H54 (cell line): ENCODE data around the gene JPT2.
"Not testable (repeated sequence)": the region's sequence is repeated elsewhere in the genome, so short reads cannot be mapped to it uniquely, and the experiment has no call there.

Experiments
- DNase-seq: peaks from one replicate; pipeline ENCODE4 v3.0.0; 2011; ENCODE audit warnings: low spot score, mixed read lengths; ENCODE audit not compliant: insufficient read length
- FAIRE-seq: peaks from 3 replicates; lab custom pipeline; 2011; peaks lifted over from hg19 to GRCh38; lab: Jason Lieb, UNC
- POLR2A ChIP-seq: IDR thresholded peaks from 2 replicates; pipeline ENCODE4 v1.6.1; 2011; ENCODE audit warnings: low read depth, mild to moderate bottlenecking, low read length

Gene JPT2

DNA sequence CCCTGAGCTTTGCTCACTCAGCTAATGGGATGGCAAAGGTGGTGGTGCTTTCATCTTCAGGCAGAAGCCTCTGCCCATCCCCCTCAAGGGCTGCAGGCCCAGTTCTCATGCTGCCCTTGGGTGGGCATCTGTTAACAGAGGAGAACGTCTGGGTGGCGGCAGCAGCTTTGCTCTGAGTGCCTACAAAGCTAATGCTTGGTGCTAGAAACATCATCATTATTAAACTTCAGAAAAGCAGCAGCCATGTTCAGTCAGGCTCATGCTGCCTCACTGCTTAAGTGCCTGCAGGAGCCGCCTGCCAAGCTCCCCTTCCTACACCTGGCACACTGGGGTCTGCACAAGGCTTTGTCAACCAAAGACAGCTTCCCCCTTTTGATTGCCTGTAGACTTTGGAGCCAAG, 22.2 kb downstream of the JPT2 start:
- no peak for TF ChIP-seq POLR2A
- no peak for FAIRE-seq

DNA sequence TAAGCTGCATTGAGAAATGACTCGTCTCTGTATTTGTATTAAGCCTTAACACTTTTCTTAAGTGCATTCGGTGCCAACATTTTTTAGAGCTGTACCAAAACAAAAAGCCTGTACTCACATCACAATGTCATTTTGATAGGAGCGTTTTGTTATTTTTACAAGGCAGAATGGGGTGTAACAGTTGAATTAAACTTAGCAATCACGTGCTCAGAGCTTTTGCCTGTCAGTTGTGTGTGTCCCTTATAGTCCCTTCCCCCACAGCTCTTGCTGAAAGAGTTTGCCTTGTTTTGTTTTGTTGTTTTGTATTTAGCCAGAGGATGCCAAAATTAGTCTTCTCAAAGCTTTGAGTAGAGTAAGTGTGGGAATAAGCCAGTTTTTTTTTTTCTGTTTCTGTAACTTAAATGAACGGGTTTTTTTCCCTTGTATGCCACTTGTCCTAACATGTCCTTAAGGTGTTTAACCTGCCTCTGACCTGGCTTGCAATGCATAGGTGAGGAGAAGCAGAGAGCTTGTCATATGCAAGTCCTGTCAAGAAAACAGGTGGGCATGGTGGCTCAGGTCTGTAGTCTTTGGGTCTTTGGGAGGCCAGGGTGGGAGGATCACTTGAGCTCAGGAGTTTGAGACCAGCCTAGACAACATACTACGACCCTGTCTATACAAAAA, 23.3 kb downstream of the JPT2 start:
- DNase-seq (no peak), FAIRE-seq (no peak)
- no peak for TF ChIP-seq POLR2A

More for the DNA sequence above, 22.2 kb downstream of the JPT2 start:
- DNase-seq: no peak

DNA sequence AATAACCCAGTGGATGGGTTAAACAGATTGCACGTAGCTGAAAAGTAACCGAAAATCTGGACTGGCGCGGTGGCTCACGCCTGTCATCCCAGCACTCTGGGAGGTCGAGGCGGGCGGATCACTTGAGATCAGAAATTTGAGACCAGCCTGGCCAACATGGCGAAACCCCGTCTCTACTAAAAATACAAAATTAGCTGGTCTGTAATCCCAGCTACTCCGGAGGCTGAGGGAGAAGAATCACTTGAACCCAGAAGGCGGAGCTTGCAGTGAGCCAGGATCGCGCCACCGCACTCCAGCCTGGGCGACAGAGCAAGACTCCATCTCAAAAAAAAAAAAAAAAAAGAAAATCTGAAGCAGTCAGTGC, 27.2 kb downstream of the JPT2 start:
- not testable (repeated sequence) for DNase-seq, FAIRE-seq

DNA sequence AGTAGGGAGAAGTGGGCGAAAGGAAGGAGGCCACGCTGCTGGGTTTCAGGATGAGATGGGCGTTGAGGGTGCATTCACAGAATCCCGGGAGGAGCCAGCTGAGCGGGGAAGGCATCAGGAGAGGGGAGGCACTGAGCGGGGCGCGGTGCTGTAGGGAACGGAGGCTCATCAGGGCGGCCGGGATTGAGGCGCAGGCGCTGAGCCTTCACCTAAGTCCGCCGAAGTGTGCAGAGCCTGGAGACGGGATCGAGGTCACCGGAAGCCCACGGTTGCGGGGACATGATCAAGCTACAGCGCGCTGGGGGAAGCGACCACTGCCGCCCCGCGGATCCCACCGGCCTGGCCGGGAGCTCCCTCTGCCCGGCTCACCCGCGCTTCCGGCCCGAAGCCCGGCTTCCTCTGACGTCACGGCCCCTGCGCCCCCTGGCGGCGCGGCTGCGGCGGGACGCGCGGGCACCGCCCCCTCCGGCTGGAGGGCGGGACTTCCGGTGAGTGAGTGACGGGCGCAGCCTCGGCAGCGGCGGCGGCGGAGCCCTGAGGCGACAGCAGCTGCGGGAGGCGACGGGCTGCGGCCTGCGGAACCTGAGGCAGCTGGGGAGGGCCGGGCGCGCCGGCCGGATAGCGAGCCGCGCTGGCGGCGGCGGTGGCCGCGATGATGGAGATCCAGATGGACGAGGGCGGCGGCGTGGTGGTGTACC, 27.8 kb downstream of the JPT2 start, which contains the start of gene MAPK8IP3:
MAPK8IP3 (plus strand) TSS at position 508 of the 698 bp plus-strand sequence; CDS start at position 653, 145 bp downstream.
- peak; percentile 86 for TF ChIP-seq POLR2A
- FAIRE-seq: no peak
- DNase-seq: peak; percentile 92

DNA sequence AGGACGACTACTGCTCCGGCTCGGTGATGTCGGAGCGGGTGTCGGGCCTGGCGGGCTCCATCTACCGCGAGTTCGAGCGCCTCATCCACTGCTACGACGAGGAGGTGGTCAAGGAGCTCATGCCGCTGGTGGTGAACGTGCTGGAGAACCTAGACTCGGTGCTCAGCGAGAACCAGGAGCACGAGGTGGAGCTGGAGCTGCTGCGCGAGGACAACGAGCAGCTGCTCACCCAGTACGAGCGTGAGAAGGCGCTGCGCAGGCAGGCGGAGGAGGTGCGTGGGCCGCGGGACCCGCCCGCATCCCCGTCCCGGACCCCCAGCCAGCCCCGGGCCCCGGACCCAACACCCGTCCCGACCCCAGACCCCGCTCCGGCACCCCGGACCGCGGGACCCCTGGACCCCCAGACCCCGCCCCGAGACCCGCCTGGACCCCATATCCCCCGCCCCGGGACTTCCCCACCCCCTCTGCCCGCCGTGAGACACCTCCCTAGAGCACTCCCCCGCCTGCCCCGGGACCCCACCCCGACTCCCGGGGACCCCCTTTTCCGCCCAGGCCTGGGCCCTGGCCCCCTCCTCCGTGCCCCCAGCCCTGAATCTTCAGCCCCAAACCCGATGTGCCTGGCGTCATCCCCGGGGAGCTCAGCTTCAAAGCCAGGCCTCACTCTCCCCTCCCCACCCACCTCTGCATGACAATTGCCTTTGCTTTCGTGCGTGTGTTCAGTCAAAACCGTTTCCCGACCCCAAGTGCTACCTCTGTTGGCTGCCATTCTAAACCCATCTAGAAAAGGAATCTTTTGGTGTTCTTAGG, 28.5 kb downstream of the JPT2 start:
- no peak for FAIRE-seq

DNA sequence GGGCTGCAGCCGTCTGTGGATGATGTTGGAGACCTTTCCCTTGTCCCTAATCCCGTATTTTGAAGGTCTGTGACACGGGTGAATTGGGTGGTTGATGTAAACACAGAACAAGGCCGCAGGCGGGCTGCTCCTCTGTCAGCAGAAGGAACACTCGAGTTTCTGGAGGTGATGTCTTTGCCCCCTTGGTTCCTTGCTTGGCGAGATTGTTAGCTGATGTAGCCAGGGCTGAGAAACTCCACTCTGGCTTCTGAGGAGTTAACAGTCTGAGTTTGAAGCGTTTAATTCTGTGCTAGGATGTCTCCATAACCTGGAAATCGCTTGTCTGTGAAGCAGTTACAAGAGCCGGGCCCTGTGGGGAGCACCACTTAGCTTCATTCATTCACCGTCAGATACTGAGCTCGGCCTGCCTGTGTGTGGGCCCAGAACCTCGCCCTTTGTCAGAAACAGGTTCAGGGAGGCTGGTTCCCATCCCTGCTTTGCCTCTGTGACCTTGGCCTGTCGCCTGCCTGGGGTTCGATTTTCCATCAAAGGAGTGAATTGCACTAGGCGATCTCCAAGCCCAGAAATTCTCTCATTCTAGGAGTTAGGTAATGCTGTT, 29.2 kb downstream of the JPT2 start:
- no peak for TF ChIP-seq POLR2A
- FAIRE-seq (no peak), DNase-seq (no peak)

More for the DNA sequence above, 28.5 kb downstream of the JPT2 start:
- peak; percentile 52 for DNase-seq
- no peak for TF ChIP-seq POLR2A

DNA sequence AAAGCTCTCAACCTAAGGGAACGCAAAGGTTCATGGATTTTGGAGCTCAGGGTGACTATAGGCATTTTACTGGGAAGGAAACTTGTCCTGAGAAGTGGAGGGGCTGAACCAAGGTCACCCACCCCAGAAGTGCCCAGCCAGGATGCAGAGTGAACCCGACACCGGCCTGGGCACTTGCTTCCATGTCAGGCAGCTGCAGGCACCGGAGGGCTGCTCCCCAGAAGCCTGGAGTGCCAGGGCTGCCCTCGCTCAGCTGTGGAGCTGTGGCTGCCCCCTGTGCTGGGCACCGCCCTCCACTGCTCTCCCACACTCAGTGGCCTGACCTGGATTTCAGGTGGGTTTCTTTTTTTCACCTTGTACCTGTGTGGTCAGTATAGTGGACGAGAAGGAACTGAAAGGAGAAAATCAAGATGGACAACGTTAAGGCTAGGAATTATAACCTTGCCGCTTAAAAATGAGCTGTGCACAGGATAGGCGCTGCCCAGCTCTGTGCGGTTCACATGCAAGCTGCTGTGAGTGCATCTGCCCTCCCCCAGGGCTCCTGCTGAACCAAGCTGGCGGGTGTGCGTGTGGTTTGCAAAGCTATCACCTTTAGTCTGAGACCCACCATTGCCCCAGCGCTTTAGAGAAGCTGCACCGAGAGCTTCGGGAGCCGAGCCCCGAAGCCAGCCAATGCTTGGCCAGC, 30.1 kb downstream of the JPT2 start:
- no peak for TF ChIP-seq POLR2A
- no peak for DNase-seq
- FAIRE-seq: no peak

DNA sequence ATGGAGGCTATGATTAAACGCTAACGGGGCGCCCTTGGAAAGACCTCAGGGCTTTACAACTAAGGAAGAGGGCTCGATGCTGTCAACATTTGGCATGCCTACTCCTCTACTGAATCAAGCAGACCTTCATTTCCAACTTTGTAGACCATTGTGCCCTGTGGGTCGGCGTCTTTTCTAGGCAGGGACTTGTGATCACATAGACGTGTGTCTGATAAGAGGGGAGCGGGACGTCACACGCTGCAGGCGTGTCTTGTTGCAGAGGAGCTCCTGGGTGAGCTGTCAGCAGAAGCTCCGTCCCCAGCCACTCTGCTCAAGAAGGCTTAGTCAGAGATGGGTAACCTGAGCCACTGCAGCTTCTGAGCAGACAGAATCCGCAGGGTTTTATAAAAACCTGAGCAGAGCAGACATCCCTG, 30.7 kb downstream of the JPT2 start:
- FAIRE-seq (no peak), DNase-seq (no peak)
- TF ChIP-seq POLR2A: no peak

DNA sequence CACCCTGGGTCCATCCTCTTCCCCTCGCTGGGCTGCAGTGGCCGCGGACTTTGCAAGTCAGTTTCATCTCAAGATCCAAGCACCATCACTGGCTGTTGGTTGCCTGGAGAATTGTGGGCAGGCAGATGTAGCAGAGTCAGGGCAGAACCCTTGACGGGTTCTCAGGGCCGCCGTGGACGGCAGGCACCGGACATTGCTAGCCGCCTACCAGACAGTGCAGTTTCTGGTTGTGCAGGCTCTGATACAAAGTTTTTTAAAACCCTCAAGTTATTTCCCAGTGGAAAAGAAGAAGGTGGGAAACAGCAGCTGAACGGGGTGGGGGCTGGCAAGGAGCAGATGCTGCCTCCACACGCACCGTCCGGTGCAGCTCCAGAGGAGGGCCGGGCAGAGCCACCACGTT, 31.3 kb downstream of the JPT2 start:
- TF ChIP-seq POLR2A: no peak
- FAIRE-seq: no peak
- no peak for DNase-seq

DNA sequence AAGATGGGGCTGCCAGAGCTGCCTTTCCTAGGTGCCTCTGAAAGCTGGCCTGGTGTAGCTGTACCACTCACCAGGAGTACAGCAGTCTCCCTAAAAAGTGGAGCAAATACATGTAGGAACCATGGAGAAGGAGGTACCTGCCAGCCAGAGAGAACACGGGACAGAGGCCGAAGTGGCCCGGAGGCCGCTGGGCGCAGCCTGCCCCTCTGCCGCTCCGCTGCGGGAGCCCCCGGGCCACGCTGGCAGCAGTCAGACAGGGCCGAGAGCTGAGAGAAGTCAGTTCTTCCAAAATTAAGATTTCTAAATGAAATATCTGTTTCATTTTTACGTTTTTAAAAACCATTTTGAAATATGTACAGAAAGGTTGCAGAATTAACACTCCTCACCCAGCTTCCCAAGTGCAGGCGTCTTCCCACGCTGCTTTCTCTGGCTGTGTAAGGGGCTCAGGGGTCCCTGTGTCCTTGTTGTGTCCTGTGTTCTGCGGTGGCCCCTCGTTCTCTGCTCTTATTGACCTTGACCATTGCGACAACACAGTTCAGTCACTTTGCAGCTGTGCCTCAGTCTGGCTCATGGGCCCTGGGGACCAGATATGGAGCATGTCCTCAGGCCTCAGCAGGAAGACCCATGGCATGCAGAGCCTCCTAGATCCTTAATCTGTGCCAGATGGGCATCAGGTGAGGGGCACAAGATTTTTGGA, 32.9 kb downstream of the JPT2 start:
- FAIRE-seq: no peak
- TF ChIP-seq POLR2A: no peak
- no peak for DNase-seq

DNA sequence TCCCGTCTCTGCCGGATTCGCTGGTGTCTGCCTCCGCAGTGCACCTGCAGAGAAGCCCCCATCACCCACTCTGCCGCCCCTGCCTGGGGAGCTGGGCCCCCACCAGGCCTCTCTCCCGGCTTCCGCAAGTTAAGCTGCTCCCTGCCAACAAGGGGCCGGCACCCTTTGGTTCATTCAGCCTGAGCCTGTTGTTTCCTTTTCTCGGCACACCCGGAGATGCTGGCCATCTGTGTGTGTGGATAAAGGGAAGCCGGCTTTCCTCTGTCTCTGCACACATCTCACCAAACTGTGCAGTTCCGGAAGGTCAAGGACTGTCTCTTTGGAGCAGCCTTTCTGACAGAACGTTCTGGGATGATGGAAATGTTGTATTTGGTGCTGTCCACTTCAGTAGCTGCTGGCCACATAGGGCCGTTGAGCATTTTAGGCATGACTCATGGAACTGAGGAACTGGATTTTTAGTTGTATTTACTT, 34.7 kb downstream of the JPT2 start:
- FAIRE-seq (no peak), DNase-seq (no peak)

DNA sequence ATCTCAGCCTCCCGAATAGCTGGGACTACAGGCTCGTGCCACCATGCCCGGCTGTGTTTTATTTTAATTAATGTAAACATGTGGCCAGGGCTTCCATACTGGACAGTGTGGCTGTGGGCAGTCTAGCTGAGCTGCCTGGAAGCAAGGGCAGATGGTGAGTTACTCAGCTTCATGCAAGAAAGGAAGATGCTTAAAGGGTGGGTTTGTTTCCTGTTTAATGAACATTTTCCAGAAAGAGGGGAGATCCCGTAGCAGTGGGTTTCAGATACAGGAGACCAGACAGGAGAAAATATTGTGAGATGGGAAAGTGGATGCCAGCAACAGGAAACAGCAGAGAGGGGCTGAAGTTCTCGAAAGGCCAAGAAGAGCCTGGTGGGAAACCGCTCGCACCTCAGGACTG, 35.3 kb downstream of the JPT2 start:
- TF ChIP-seq POLR2A: no peak
- FAIRE-seq (no peak), DNase-seq (no peak)

More for the DNA sequence above, 34.7 kb downstream of the JPT2 start:
- TF ChIP-seq POLR2A: no peak
